OCI-LY3 (cell line): ENCODE measurements around the gene TMC2.

Experiments
- H2AFZ ChIP-seq: fragments of 200-600, 300-600 bp; shearing (Covaris generic); 2 replicates; pipeline ENCODE4 v1.6.0; 2014; ENCODE audit warnings: antibody characterized with exemption, low read depth, low read length
- H3K27ac ChIP-seq: fragments of 200-600, 300-600 bp; sonication (generic); 2 replicates; pipeline ENCODE4 v1.5.1; 2014; ENCODE audit warnings: mild to moderate bottlenecking, low read length, moderate library complexity, mixed read lengths
- H3K27me3 ChIP-seq: fragments of 200-600, 300-600 bp; sonication (generic); 2 replicates; pipeline ENCODE4 v1.6.1; 2014; ENCODE audit warnings: low read depth, low read length, mixed read lengths
- H3K36me3 ChIP-seq: fragments of 200-600, 300-600 bp; sonication (generic); replicated peaks from 2 replicates; pipeline ENCODE3; 2014; ENCODE audit warnings: low read depth, low read length, mixed read lengths
- H3K4me1 ChIP-seq: fragments of 300-600, 200-600 bp; sonication (generic); 2 replicates; pipeline ENCODE4 v1.6.1; 2014; ENCODE audit warnings: low read length, mixed read lengths
- H3K4me2 ChIP-seq: fragments of 200-600, 300-600 bp; sonication (generic); 2 replicates; pipeline ENCODE4 v1.6.1; 2014; ENCODE audit warnings: low read length, mixed read lengths
- H3K4me3 ChIP-seq: fragments of 300-600, 200-600 bp; sonication (generic); 2 replicates; pipeline ENCODE4 v1.5.1; 2014; ENCODE audit warnings: antibody characterized with exemption, mild to moderate bottlenecking, low read length, moderate library complexity
- H3K79me2 ChIP-seq: fragments of 300-600, 200-600 bp; shearing (Covaris generic); 2 replicates; pipeline ENCODE4 v1.6.1; 2014; ENCODE audit warnings: mild to moderate bottlenecking, low read length, mixed read lengths
- H3K9ac ChIP-seq: fragments of 300-600, 200-600 bp; shearing (Covaris generic); 2 replicates; pipeline ENCODE4 v1.6.0; 2014; ENCODE audit warnings: mild to moderate bottlenecking, low read length, moderate library complexity
- H3K9me3 ChIP-seq: fragments of 200-600, 300-600 bp; shearing (Covaris generic); 2 replicates; pipeline ENCODE4 v1.6.1; 2014; ENCODE audit warnings: low read length, mixed read lengths; ENCODE audit not compliant: insufficient read depth
- H4K20me1 ChIP-seq: fragments of 200-600, 300-600 bp; sonication (generic); 2 replicates; pipeline ENCODE4 v1.6.1; 2016; ENCODE audit warnings: low read length, mixed read lengths; ENCODE audit not compliant: insufficient read depth
- CTCF ChIP-seq: fragments of 200-600, 300-600 bp; sonication (generic); IDR thresholded peaks from 2 replicates; pipeline ENCODE4 v1.5.1; 2014; ENCODE audit warnings: antibody characterized with exemption, low read length, low read depth
- EZH2phosphoT487 ChIP-seq: fragments of 200-600 bp; shearing (Covaris generic); IDR thresholded peaks from 2 replicates; pipeline ENCODE4 v1.6.1; 2018; ENCODE audit warnings: antibody characterized with exemption, mixed run types, low read depth

TMC2 gene

GRCh38 chr20:2507875-2508630, 28.3 kb upstream of the TMC2 start:
- Histone ChIP-seq H3K27ac (peak overlapping the region; percentile 64), H3K79me2 (peaks cover 23% of the 10 kb centered on the region), H3K4me1 (peaks cover 10% of the 10 kb centered on the region), H3K9ac (peak overlapping the region; percentile 84), H3K27me3 (peaks cover 9% of the 10 kb centered on the region; the same call in 1 of the 2 replicates), H3K9me3 (no peaks in the 10 kb centered on the region), H3K4me3 (peak overlapping the region; percentile 89), H4K20me1 (no peaks in the 10 kb centered on the region), H3K4me2 (peak overlapping the region; percentile 79), H2AFZ (peak overlapping the region; percentile 100), H3K36me3 (no peaks in the 10 kb centered on the region)
- no peak for TF ChIP-seq CTCF

- Histone ChIP-seq H3K36me3 (no peaks in the 10 kb centered on the region), H3K9ac (peak within 1 kb of the TSS; percentile 84), H3K79me2 (peaks cover 23% of the 10 kb centered on the region), H3K4me1 (peaks cover 10% of the 10 kb centered on the region), H3K27ac (peak within 1 kb of the TSS; percentile 64), H3K9me3 (no peaks in the 10 kb centered on the region), H2AFZ (peak within 1 kb of the TSS; percentile 100), H3K27me3 (peaks cover 10% of the 10 kb centered on the region), H4K20me1 (no peaks in the 10 kb centered on the region), H3K4me2 (peak within 1 kb of the TSS; percentile 79), H3K4me3 (peak within 1 kb of the TSS; percentile 89)
- TF ChIP-seq EZH2phosphoT487 (no peak), CTCF (no peak)
These were observed 27.5 kb upstream of the TMC2 start, which contains the start of gene ZNF343 for GRCh38 chr20:2508631-2509467. TSS of gene ZNF343 (minus strand) at chr20:2508915. CDS start at chr20:2493895, 15,020 bp downstream.

- H3K9me3 ChIP-seq, result no peaks in the 10 kb centered on the region
- H3K79me2 ChIP-seq, result peaks cover 23% of the 10 kb centered on the region
- peaks cover 10% of the 10 kb centered on the region for H3K4me1 ChIP-seq
- no peak overlapping the region for H3K27ac ChIP-seq
- H2AFZ ChIP-seq, result peak overlapping the region; percentile 100
- peak overlapping the region; percentile 84 for H3K9ac ChIP-seq
- no peaks in the 10 kb centered on the region for H3K36me3 ChIP-seq
- TF ChIP-seq EZH2phosphoT487, result no peak
- TF ChIP-seq CTCF, result no peak
- peak overlapping the region; percentile 89 for H3K4me3 ChIP-seq
- peak overlapping the region; percentile 79 for H3K4me2 ChIP-seq
- H3K27me3 ChIP-seq, result peaks cover 10% of the 10 kb centered on the region
- H4K20me1 ChIP-seq, result no peaks in the 10 kb centered on the region
These were observed 26.9 kb upstream of the TMC2 start for GRCh38 chr20:2509468-2509781.

DNA sequence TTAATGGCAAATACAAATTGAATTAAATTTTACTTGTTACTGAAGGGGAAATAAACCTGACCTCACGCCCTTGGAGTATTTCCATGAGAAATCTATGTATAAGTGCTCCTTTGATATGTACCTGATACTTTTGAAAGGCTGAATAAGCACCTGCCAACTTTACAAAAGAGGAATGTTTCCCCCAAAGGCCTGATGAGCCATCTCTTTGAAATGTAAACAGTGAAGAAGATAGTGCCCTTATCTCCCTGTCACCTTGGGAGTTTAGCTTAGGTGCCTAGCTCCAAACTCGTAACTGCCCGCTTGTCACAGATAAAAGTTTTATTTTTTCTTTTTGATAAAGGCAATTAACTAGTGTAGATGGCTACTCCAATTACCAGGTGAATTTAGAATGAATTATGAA, 26.6 kb upstream of the TMC2 start:
- Histone ChIP-seq H3K9me3 (no peaks in the 10 kb centered on the region), H3K27me3 (peaks cover 10% of the 10 kb centered on the region), H4K20me1 (no peaks in the 10 kb centered on the region), H3K4me1 (peaks cover 10% of the 10 kb centered on the region), H2AFZ (no peak overlapping the region), H3K79me2 (peaks cover 23% of the 10 kb centered on the region), H3K9ac (no peak overlapping the region), H3K4me3 (peak overlapping the region; percentile 89), H3K27ac (no peak overlapping the region), H3K4me2 (peak overlapping the region; percentile 79), H3K36me3 (no peaks in the 10 kb centered on the region)
- no peak for TF ChIP-seq CTCF
- TF ChIP-seq EZH2phosphoT487, result no peak
